ENCODE results near the gene RPL22L1. TPM values are rescaled to one million over a fixed set of nuclear protein-coding genes. Genes with fewer than 3 reads are reported as not detected.

The RPL22L1 gene
- total and polyA plus RNA-seq, 2 experiments from 2014 or later, result 216 to 441 TPM

DNA sequence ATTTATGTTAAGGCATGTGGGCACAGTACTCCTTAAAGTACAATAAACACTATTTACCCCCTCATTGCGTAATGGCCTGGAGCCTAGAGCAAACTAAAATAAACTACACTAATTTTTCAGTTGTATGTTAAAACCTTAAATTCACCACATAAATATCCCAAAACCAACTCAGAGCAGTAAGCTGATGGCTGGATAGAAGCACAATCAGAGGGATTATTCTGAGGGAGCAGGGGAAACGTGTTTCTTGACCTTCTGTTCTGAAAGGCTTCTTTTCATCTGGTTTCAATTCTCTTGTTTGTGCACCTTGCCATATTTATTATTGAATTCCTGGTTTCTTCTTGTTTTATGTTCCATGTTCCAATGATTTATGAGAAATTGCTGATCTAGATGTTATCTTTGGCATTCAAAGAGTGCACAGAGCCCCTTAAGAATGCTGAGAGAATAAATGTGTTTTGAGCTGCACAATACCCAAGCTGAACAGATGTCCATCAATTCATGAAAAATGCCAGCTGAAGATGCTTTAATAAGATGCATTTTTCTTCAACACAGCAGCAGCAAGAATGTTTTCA lies 29.6 kb downstream of the RPL22L1 start:
- H3K4me1 ChIP-seq (ENCODE audit: insufficient read depth), result peaks cover 35% of the 10 kb centered on the region
- Mint-ChIP-seq H3K27me3 (ENCODE audit: insufficient read depth, low read depth, poor library complexity) (no peaks in the 10 kb centered on the region), H3K4me1 (peaks cover 33% of the 10 kb centered on the region), H3K27ac (no peak overlapping the region), H3K36me3 (ENCODE audit: low read depth) (no peaks in the 10 kb centered on the region), H3K9me3 (no peaks in the 10 kb centered on the region; the same call in 2 of the 3 replicates), H3K4me3 (no peak overlapping the region)
- no peaks in the 10 kb centered on the region for H3F3A ChIP-seq (replicated peaks; ENCODE audit: low read depth)
- H3K4me2 ChIP-seq, result no peak overlapping the region
- H3K9me2 ChIP-seq (ENCODE audit: insufficient read depth), result no peaks in the 10 kb centered on the region
- H3K27ac ChIP-seq (ENCODE audit: low read depth), result no peak overlapping the region
- H3K79me2 ChIP-seq (replicated peaks; ENCODE audit: insufficient read depth), result no peaks in the 10 kb centered on the region
- H3K27me3 ChIP-seq (ENCODE audit: insufficient read depth), result no peaks in the 10 kb centered on the region
- DNase-seq (ENCODE audit: low spot score) (no peak), ATAC-seq (no peak)
- no peaks in the 10 kb centered on the region for H3K36me3 ChIP-seq (ENCODE audit: insufficient read depth)
- no peak overlapping the region for H2AFZ ChIP-seq
- TF ChIP-seq NANOG (IDR thresholded peaks at IDR 0.05; ENCODE audit: borderline replicate concordance) (no peak), CREB1 (CRISPR knock-in tag; IDR thresholded peaks at IDR 0.05; ENCODE audit: low read depth) (no peak), EZH2phosphoT487 (IDR thresholded peaks at IDR 0.05; ENCODE audit: unreplicated experiment) (no peak), ZNF114 (CRISPR knock-in tag; IDR thresholded peaks at IDR 0.05) (no peak), STAT1 (IDR thresholded peaks at IDR 0.05; ENCODE audit: unreplicated experiment) (no peak), EZH2 (IDR thresholded peaks at IDR 0.05; ENCODE audit: low read depth, unreplicated experiment) (no peak), POLR2AphosphoS5 (IDR thresholded peaks at IDR 0.05; ENCODE audit: low read depth) (no peak), ZNF331 (CRISPR knock-in tag; IDR thresholded peaks at IDR 0.05; ENCODE audit: low read depth) (no peak), JUNB (IDR thresholded peaks at IDR 0.05; ENCODE audit: unreplicated experiment) (no peak)
- TF ChIP-seq, protein P1, sequence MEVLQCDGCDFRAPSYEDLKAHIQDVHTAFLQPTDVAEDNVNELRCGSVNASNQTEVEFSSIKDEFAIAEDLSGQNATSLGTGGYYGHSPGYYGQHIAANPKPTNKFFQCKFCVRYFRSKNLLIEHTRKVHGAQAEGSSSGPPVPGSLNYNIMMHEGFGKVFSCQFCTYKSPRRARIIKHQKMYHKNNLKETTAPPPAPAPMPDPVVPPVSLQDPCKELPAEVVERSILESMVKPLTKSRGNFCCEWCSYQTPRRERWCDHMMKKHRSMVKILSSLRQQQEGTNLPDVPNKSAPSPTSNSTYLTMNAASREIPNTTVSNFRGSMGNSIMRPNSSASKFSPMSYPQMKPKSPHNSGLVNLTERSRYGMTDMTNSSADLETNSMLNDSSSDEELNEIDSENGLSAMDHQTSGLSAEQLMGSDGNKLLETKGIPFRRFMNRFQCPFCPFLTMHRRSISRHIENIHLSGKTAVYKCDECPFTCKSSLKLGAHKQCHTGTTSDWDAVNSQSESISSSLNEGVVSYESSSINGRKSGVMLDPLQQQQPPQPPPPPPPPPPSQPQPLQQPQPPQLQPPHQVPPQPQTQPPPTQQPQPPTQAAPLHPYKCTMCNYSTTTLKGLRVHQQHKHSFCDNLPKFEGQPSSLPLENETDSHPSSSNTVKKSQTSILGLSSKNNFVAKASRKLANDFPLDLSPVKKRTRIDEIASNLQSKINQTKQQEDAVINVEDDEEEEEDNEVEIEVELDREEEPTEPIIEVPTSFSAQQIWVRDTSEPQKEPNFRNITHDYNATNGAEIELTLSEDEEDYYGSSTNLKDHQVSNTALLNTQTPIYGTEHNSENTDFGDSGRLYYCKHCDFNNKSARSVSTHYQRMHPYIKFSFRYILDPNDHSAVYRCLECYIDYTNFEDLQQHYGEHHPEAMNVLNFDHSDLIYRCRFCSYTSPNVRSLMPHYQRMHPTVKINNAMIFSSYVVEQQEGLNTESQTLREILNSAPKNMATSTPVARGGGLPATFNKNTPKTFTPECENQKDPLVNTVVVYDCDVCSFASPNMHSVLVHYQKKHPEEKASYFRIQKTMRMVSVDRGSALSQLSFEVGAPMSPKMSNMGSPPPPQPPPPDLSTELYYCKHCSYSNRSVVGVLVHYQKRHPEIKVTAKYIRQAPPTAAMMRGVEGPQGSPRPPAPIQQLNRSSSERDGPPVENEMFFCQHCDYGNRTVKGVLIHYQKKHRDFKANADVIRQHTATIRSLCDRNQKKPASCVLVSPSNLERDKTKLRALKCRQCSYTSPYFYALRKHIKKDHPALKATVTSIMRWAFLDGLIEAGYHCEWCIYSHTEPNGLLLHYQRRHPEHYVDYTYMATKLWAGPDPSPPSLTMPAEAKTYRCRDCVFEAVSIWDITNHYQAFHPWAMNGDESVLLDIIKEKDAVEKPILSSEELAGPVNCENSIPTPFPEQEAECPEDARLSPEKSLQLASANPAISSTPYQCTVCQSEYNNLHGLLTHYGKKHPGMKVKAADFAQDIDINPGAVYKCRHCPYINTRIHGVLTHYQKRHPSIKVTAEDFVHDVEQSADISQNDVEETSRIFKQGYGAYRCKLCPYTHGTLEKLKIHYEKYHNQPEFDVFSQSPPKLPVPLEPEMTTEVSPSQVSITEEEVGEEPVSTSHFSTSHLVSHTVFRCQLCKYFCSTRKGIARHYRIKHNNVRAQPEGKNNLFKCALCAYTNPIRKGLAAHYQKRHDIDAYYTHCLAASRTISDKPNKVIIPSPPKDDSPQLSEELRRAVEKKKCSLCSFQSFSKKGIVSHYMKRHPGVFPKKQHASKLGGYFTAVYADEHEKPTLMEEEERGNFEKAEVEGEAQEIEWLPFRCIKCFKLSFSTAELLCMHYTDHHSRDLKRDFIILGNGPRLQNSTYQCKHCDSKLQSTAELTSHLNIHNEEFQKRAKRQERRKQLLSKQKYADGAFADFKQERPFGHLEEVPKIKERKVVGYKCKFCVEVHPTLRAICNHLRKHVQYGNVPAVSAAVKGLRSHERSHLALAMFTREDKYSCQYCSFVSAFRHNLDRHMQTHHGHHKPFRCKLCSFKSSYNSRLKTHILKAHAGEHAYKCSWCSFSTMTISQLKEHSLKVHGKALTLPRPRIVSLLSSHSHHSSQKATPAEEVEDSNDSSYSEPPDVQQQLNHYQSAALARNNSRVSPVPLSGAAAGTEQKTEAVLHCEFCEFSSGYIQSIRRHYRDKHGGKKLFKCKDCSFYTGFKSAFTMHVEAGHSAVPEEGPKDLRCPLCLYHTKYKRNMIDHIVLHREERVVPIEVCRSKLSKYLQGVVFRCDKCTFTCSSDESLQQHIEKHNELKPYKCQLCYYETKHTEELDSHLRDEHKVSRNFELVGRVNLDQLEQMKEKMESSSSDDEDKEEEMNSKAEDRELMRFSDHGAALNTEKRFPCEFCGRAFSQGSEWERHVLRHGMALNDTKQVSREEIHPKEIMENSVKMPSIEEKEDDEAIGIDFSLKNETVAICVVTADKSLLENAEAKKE (CRISPR knock-in tag; IDR thresholded peaks at IDR 0.05), result no peak
- TF ChIP-seq, protein P2, sequence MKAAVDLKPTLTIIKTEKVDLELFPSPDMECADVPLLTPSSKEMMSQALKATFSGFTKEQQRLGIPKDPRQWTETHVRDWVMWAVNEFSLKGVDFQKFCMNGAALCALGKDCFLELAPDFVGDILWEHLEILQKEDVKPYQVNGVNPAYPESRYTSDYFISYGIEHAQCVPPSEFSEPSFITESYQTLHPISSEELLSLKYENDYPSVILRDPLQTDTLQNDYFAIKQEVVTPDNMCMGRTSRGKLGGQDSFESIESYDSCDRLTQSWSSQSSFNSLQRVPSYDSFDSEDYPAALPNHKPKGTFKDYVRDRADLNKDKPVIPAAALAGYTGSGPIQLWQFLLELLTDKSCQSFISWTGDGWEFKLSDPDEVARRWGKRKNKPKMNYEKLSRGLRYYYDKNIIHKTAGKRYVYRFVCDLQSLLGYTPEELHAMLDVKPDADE (IDR thresholded peaks at IDR 0.05), result no peak
- TF ChIP-seq, protein P3, sequence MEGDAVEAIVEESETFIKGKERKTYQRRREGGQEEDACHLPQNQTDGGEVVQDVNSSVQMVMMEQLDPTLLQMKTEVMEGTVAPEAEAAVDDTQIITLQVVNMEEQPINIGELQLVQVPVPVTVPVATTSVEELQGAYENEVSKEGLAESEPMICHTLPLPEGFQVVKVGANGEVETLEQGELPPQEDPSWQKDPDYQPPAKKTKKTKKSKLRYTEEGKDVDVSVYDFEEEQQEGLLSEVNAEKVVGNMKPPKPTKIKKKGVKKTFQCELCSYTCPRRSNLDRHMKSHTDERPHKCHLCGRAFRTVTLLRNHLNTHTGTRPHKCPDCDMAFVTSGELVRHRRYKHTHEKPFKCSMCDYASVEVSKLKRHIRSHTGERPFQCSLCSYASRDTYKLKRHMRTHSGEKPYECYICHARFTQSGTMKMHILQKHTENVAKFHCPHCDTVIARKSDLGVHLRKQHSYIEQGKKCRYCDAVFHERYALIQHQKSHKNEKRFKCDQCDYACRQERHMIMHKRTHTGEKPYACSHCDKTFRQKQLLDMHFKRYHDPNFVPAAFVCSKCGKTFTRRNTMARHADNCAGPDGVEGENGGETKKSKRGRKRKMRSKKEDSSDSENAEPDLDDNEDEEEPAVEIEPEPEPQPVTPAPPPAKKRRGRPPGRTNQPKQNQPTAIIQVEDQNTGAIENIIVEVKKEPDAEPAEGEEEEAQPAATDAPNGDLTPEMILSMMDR (conservative IDR thresholded peaks at IDR 0.05; ENCODE audit: low read depth in 2 of 2), result no peak
- TF ChIP-seq, protein P4, sequence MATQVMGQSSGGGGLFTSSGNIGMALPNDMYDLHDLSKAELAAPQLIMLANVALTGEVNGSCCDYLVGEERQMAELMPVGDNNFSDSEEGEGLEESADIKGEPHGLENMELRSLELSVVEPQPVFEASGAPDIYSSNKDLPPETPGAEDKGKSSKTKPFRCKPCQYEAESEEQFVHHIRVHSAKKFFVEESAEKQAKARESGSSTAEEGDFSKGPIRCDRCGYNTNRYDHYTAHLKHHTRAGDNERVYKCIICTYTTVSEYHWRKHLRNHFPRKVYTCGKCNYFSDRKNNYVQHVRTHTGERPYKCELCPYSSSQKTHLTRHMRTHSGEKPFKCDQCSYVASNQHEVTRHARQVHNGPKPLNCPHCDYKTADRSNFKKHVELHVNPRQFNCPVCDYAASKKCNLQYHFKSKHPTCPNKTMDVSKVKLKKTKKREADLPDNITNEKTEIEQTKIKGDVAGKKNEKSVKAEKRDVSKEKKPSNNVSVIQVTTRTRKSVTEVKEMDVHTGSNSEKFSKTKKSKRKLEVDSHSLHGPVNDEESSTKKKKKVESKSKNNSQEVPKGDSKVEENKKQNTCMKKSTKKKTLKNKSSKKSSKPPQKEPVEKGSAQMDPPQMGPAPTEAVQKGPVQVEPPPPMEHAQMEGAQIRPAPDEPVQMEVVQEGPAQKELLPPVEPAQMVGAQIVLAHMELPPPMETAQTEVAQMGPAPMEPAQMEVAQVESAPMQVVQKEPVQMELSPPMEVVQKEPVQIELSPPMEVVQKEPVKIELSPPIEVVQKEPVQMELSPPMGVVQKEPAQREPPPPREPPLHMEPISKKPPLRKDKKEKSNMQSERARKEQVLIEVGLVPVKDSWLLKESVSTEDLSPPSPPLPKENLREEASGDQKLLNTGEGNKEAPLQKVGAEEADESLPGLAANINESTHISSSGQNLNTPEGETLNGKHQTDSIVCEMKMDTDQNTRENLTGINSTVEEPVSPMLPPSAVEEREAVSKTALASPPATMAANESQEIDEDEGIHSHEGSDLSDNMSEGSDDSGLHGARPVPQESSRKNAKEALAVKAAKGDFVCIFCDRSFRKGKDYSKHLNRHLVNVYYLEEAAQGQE (IDR thresholded peaks at IDR 0.05; ENCODE audit: unreplicated experiment), result no peak
- H3K4me3 ChIP-seq, result no peak overlapping the region
- no peaks in the 10 kb centered on the region for H4K20me1 ChIP-seq (replicated peaks; ENCODE audit: insufficient read depth)

All from GM23338 (cell line).